Erythroblast (primary cell): ENCODE data around the gene ABHD6.

Experiments used
- GATA1 ChIP-seq: IDR thresholded peaks from 2 replicates; pipeline ENCODE4 v1.6.1; 2011; ENCODE audit warnings: low read depth, mild to moderate bottlenecking, control low read depth, low read length, moderate library complexity
- POLR2A ChIP-seq: IDR thresholded peaks from 2 replicates; pipeline ENCODE4 v1.6.1; 2011; ENCODE audit warnings: mild to moderate bottlenecking, low read length

DNA sequence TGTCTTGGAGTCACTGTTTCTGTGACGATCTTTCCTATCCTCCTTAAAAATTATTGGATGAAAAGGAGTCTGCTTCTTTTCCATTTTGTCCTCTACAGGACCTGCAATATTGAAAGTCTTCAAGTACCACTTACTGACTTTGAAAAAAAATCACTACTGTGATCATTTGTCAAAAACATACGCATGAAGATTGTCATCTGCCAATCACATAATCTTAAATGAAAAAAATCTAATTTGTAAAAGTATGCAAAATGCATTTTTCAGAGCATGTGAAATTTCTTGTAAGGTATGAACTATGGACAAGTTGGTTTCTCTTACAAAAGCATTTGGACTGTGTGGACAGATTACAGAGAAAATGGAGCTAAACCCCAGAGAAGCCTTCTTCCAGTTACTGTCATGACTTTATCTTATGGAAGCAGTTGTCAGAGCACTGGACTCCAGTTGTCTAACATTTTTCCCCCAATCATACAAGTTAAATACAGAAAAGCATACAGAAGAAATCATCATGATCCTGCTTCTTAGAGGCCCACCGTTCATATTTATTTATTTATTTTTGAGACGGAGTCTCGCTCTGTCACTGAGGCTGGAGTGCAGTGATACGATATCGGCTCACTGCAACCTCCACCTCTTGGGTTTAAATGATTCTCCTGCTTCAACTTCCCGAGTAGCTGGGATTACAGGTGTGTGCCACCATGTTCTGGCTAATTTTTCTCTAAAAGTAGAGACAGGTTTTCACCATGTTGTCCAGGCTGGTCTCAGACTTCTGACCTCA lies 91.7 kb downstream of the ABHD6 start:
- TF ChIP-seq POLR2A = no peak
- TF ChIP-seq GATA1 = no peak
